Mammary epithelial cell (primary cell): ENCODE data around the gene MED26.

Experiments
- CTCF ChIP-seq, 2 donors: IDR thresholded peaks in 1 of 2; conservative IDR thresholded peaks in 1 of 2; 2 replicates each; pipeline ENCODE4 v1.5.1; 2011 to 2012; ENCODE audit warnings: inconsistent platforms in 2 of 2, low read length in 2 of 2, mild to moderate bottlenecking in 2 of 2, control low read depth in 1 of 2, low read depth in 1 of 2; ENCODE audit not compliant: insufficient read depth in 1 of 2; ENCODE audit errors: extremely low read depth in 1 of 2
- EZH2 ChIP-seq: IDR thresholded peaks from 2 replicates; pipeline ENCODE4 v1.6.1; 2012; ENCODE audit warnings: low read length, inconsistent platforms, borderline replicate concordance

- TF ChIP-seq EZH2 = no peak
- no peak for TF ChIP-seq CTCF (conservative IDR thresholded peaks at IDR 0.05 in 1 of 2, IDR thresholded peaks at IDR 0.05 in 1 of 2; ENCODE audit: extremely low read depth in 1 of 2, insufficient read depth in 1 of 2, low read depth in 1 of 2, low read length in 2 of 2)
Observed at GRCh38 chr19:16527334-16527935, 100.6 kb downstream of the MED26 start.
